Limb (tissue), 2 donors: ENCODE data around the gene ZBTB16.
A peak's percentile ranks its signal among the peaks of the same experiment; 100 is the strongest.

Experiments
- DNase-seq, 2 donors: peaks; one replicate each; pipeline ENCODE4 v3.0.0-alpha.2; 2016; ENCODE audit errors: extremely low spot score in 2 of 2

Gene ZBTB16

GRCh38 chr11:114130115-114130576, 70.6 kb downstream of the ZBTB16 start:
- DNase-seq: no peak

- DNase-seq: no peak
These were observed 71.2 kb downstream of the ZBTB16 start for GRCh38 chr11:114130629-114131277.

- no peak for DNase-seq
These were observed 72.0 kb downstream of the ZBTB16 start for GRCh38 chr11:114131461-114131864.

- no peak for DNase-seq
These were observed 72.9 kb downstream of the ZBTB16 start for GRCh38 chr11:114132417-114132816.

- DNase-seq: peak in 1 of 2 donors; percentile 50
These were observed 73.5 kb downstream of the ZBTB16 start for GRCh38 chr11:114132944-114133394.

GRCh38 chr11:114133548-114134329, 74.2 kb downstream of the ZBTB16 start:
- DNase-seq: no peak

- no peak for DNase-seq
These were observed 75.4 kb downstream of the ZBTB16 start for GRCh38 chr11:114134870-114135269.

GRCh38 chr11:114135737-114136151, 76.2 kb downstream of the ZBTB16 start:
- DNase-seq: no peak

GRCh38 chr11:114136686-114137640, 77.5 kb downstream of the ZBTB16 start:
- DNase-seq: no peak

- DNase-seq: no peak
These were observed 78.3 kb downstream of the ZBTB16 start for GRCh38 chr11:114137838-114138237.

GRCh38 chr11:114138411-114138810, 78.9 kb downstream of the ZBTB16 start:
- DNase-seq: no peak

- DNase-seq: no peak
These were observed 81.3 kb downstream of the ZBTB16 start for GRCh38 chr11:114140826-114141225.

GRCh38 chr11:114141863-114142580, 82.5 kb downstream of the ZBTB16 start:
- no peak for DNase-seq

GRCh38 chr11:114142707-114143106, 83.2 kb downstream of the ZBTB16 start:
- no peak for DNase-seq

- no peak for DNase-seq
These were observed 85.8 kb downstream of the ZBTB16 start for GRCh38 chr11:114145166-114145775.

GRCh38 chr11:114147375-114148012, 88.0 kb downstream of the ZBTB16 start:
- DNase-seq: peak in 1 of 2 donors; percentile 57

- DNase-seq: no peak
These were observed 88.5 kb downstream of the ZBTB16 start for GRCh38 chr11:114148013-114148382.

- no peak for DNase-seq
These were observed 90.3 kb downstream of the ZBTB16 start for GRCh38 chr11:114149689-114150407.

GRCh38 chr11:114150671-114151070, 91.2 kb downstream of the ZBTB16 start:
- DNase-seq: no peak
